Neural cell (in vitro differentiated cells): ENCODE data around the gene ACOT7.

Source experiments
- EZH2 ChIP-seq: fragments of 200-600, 300-800 bp; shearing (Covaris generic), sonication (generic); IDR thresholded peaks from 2 replicates; pipeline ENCODE4 v1.6.1; 2014; ENCODE audit warnings: antibody characterized with exemption, low read length, borderline replicate concordance, mild to moderate bottlenecking; ENCODE audit not compliant: insufficient read depth, poor library complexity, severe bottlenecking
- POLR2AphosphoS5 ChIP-seq: IDR thresholded peaks from 2 replicates; pipeline ENCODE4 v1.6.1; 2012
- SMC3 ChIP-seq: fragments of 450-650 bp; conservative IDR thresholded peaks from 2 replicates; pipeline ENCODE4 v1.6.1; 2014; ENCODE audit warnings: antibody characterized with exemption, mild to moderate bottlenecking, moderate library complexity; ENCODE audit not compliant: poor library complexity
- TF ChIP-seq, protein P1 (sequence below): fragments of 450-650 bp; IDR thresholded peaks from 2 replicates; pipeline ENCODE4 v1.5.1; 2014; ENCODE audit warnings: antibody characterized with exemption, mild to moderate bottlenecking, moderate library complexity; ENCODE audit not compliant: poor library complexity, severe bottlenecking
- TF ChIP-seq, protein P2 (sequence below): IDR thresholded peaks from 2 replicates; pipeline ENCODE4 v1.6.1; 2012; ENCODE audit warnings: borderline replicate concordance

DNA sequence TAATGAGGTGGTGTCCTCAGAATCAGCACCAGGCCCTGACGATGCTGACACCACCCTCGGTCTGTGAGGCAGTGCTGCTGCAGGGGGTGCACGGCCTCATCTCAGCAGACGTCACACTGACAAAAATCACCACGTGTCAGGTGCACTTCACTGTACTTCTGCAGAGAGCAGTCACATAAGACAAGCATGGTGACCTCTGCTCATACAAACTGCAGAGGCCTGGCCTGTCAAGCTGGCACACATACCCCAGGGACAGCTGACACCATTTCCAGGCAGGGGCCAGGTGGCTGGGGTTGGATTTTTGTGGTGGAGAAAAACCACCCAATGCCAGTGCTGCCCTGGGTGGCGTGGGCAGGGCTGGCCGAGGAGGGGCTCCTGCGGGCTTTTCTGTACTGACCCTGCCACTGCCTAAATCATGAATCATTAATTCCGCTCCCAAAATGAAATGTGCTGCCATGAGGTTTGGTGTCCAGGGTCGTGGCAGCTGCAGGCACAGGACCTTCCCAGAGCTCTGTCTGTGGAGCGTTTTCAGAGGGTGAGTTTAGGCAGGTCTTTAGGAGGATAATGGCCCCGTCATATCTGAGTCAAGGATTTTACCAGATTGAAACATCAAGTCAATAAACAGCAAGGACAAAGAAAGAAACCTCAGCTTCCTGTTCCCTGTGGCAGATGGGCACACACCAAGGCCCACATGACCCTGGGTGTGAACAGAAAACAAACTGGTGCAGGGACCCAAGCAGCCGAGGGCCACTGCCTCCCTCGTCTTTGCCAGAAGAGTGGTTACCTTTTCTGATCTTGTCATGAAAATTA lies 99.3 kb downstream of the ACOT7 start:
- TF ChIP-seq SMC3 = no peak
- TF ChIP-seq EZH2 = no peak
- TF ChIP-seq POLR2AphosphoS5 = no peak
- TF ChIP-seq, protein P1, sequence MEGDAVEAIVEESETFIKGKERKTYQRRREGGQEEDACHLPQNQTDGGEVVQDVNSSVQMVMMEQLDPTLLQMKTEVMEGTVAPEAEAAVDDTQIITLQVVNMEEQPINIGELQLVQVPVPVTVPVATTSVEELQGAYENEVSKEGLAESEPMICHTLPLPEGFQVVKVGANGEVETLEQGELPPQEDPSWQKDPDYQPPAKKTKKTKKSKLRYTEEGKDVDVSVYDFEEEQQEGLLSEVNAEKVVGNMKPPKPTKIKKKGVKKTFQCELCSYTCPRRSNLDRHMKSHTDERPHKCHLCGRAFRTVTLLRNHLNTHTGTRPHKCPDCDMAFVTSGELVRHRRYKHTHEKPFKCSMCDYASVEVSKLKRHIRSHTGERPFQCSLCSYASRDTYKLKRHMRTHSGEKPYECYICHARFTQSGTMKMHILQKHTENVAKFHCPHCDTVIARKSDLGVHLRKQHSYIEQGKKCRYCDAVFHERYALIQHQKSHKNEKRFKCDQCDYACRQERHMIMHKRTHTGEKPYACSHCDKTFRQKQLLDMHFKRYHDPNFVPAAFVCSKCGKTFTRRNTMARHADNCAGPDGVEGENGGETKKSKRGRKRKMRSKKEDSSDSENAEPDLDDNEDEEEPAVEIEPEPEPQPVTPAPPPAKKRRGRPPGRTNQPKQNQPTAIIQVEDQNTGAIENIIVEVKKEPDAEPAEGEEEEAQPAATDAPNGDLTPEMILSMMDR = no peak
- TF ChIP-seq, protein P2, sequence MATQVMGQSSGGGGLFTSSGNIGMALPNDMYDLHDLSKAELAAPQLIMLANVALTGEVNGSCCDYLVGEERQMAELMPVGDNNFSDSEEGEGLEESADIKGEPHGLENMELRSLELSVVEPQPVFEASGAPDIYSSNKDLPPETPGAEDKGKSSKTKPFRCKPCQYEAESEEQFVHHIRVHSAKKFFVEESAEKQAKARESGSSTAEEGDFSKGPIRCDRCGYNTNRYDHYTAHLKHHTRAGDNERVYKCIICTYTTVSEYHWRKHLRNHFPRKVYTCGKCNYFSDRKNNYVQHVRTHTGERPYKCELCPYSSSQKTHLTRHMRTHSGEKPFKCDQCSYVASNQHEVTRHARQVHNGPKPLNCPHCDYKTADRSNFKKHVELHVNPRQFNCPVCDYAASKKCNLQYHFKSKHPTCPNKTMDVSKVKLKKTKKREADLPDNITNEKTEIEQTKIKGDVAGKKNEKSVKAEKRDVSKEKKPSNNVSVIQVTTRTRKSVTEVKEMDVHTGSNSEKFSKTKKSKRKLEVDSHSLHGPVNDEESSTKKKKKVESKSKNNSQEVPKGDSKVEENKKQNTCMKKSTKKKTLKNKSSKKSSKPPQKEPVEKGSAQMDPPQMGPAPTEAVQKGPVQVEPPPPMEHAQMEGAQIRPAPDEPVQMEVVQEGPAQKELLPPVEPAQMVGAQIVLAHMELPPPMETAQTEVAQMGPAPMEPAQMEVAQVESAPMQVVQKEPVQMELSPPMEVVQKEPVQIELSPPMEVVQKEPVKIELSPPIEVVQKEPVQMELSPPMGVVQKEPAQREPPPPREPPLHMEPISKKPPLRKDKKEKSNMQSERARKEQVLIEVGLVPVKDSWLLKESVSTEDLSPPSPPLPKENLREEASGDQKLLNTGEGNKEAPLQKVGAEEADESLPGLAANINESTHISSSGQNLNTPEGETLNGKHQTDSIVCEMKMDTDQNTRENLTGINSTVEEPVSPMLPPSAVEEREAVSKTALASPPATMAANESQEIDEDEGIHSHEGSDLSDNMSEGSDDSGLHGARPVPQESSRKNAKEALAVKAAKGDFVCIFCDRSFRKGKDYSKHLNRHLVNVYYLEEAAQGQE = no peak
